HepG2 (cell line): ENCODE results near the gene TMEM14A.

Source experiments
- ATF3 ChIP-seq: sonication (generic); formaldehyde crosslinking; IDR thresholded peaks from 2 replicates; pipeline ENCODE4 v1.4.0; 2020; ENCODE audit warnings: missing genetic modification reagents
- CTCF ChIP-seq: sonication (generic); formaldehyde crosslinking; IDR thresholded peaks from 2 replicates; pipeline ENCODE4 v1.5.0; 2020; ENCODE audit warnings: mild to moderate bottlenecking, missing genetic modification reagents, moderate library complexity
- E2F5 ChIP-seq: sonication (generic); formaldehyde crosslinking; conservative IDR thresholded peaks from 2 replicates; pipeline ENCODE4 v1.4.0; 2020; ENCODE audit warnings: missing genetic modification reagents
- EZH2 ChIP-seq: conservative IDR thresholded peaks from 2 replicates; pipeline ENCODE4 v1.6.1; 2012; ENCODE audit warnings: mild to moderate bottlenecking, low read depth, low read length, moderate library complexity
- HNRNPUL1 ChIP-seq: fragments of 200-400 bp; formaldehyde crosslinking; IDR thresholded peaks from 2 replicates; pipeline ENCODE4 v1.6.1; 2017; ENCODE audit warnings: low read depth, mild to moderate bottlenecking, low read length, moderate library complexity
- NFKBIZ ChIP-seq: IDR thresholded peaks from 2 replicates; pipeline ENCODE4 v1.6.1; 2018; ENCODE audit warnings: missing genetic modification reagents, missing compliant biosample characterization
- SMC3 ChIP-seq: IDR thresholded peaks from 2 replicates; pipeline ENCODE4 v1.6.1; 2011; ENCODE audit warnings: low read length, improper control_type of control experiment
- ZNF274 ChIP-seq: sonication (generic); formaldehyde crosslinking; IDR thresholded peaks from 2 replicates; pipeline ENCODE4 v1.5.1; 2020; ENCODE audit warnings: mild to moderate bottlenecking, missing genetic modification reagents

GRCh38 chr6:52707963-52708680, 37.2 kb downstream of the TMEM14A start:
- no peak for TF ChIP-seq CTCF (CRISPR knock-in tag)
- TF ChIP-seq SMC3: no peak
- no peak for TF ChIP-seq HNRNPUL1
- no peak for TF ChIP-seq ATF3 (CRISPR knock-in tag)
- no peak for TF ChIP-seq ZNF274 (CRISPR knock-in tag)
- no peak for TF ChIP-seq NFKBIZ
- TF ChIP-seq E2F5 (CRISPR knock-in tag): no peak
- no peak for TF ChIP-seq EZH2
